Esophagus squamous epithelium (tissue), 5 donors: ENCODE data around the gene L3MBTL3. TPM values are rescaled to one million over a fixed set of nuclear protein-coding genes. Genes with fewer than 3 reads are reported as not detected.

Experiments used
- DNase-seq: peaks from one replicate; lab custom pipeline; 2025; lab: John Stamatoyannopoulos, UW
- H3K27ac ChIP-seq, 4 donors: fragments of 200-600 bp; sonication (generic); one replicate each; pipeline ENCODE4 v1.5.1; 2016 to 2019; ENCODE audit warnings: mild to moderate bottlenecking in 1 of 4
- H3K27me3 ChIP-seq, 4 donors: fragments of 200-600 bp; sonication (generic); 1 replicate in 3 of 4; 2 replicates in 1 of 4; pipeline versions ENCODE4 v1.5.1 to v1.6.0; 2017 to 2021; ENCODE audit warnings: antibody characterized with exemption in 1 of 4
- H3K36me3 ChIP-seq, 3 donors: fragments of 200-600 bp; sonication (generic); one replicate each; pipeline ENCODE4 v1.5.1; 2016 to 2019
- H3K4me1 ChIP-seq, 3 donors: fragments of 200-600 bp; sonication (generic); one replicate each; pipeline ENCODE4 v1.5.1; 2017 to 2019
- H3K4me3 ChIP-seq, 4 donors: fragments of 200-600 bp; sonication (generic); 1 replicate in 3 of 4; 2 replicates in 1 of 4; pipeline ENCODE4 v1.5.1; 2016 to 2019; ENCODE audit warnings: mild to moderate bottlenecking in 2 of 4, moderate library complexity in 1 of 4
- H3K9me3 ChIP-seq, 3 donors: fragments of 200-600 bp; sonication (generic); one replicate each; pipeline ENCODE4 v1.5.1; 2016 to 2019
- CTCF ChIP-seq, 6 experiments: fragments of 450-650 bp in 4 of 6; fragments of 200-600 bp in 2 of 6; sonication (generic) in 2 of 6; IDR thresholded peaks; one replicate each; pipeline ENCODE4 v1.5.1; 2016 to 2019; ENCODE audit warnings: antibody characterized with exemption in 6 of 6, mild to moderate bottlenecking in 4 of 6, moderate library complexity in 4 of 6
- POLR2A ChIP-seq, 4 donors: fragments of 450-650 bp; IDR thresholded peaks; one replicate each; pipeline ENCODE4 v1.6.1; 2017; ENCODE audit warnings: antibody characterized with exemption in 4 of 4, mild to moderate bottlenecking in 4 of 4, moderate library complexity in 3 of 4
- WGBS, 2 donors: methylation state at CpG; one replicate each; pipeline ENCODE4 v1.1.5; 2018; 5-methylcytosine and 5-hydroxymethylcytosine counted together
- intact Hi-C: fragments of 100-400 bp; cut with DNase I; formaldehyde crosslinking; loops from one replicate; pipeline ENCODE4 v1.15.0; 2022
- total RNA-seq, 4 donors: library from RNA; depleted of rRNA; stranded (reverse); fragments of >200 nt; gene quantifications; one replicate each; pipeline ENCODE4 v1.1.0, GENCODE V29; 2016
- donor health status: DM: yes; HTN: yes; CAD: no.

L3MBTL3 gene
- total RNA-seq, 4 donors from 2014 or later, result 1.2 to 5.3 (median 3.3) TPM

DNA sequence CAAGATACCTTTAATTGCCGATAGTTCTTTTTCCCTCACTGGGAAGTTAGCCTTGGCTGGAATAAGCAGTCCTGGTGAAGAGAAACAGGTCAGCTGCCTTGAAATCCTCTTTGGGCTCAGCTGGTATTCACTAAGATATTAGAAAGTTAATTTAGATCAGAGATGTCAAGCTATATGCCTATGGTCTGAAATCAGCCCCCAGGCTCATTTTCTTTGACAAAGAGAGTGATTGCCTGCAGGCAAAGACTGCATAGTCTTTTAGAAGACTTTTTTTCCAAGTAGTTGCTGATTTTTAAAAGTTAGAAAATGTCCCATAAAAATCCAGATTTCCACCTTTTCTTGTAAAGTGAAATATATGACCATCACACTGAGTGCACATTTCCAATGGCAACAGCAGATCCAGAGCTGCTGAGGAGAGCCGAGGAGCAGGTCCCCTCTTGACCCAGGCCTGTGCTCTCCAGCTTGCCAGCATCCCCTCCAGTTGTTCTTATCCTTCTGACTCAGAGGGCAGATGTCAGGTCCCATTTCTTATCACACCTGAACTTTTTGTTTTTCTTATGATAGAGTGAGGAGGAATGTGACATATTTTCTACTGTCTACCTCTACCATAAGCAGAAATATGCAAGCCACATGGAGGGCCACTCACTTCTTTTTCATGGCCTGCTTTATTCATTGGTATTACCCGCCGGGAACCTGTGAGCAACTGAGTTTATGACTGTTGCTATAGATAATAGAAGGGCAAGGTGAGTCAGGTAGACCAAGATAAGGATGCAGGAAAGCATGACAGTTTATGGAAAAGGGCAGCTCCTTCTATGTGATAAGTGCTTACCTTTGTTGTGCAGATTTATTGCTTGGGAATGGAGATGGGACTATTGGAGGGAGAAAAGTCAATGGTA is 17.6 kb upstream of the L3MBTL3 start:
- H3K27me3 ChIP-seq, result no peaks in the 10 kb centered on the region
- DNase-seq, result no peak
- WGBS, 2 donors, result 57 to 65% methylated on average over 4 of the region's 4 CpGs
- intact Hi-C loops, result no loop called here
- H3K4me3 ChIP-seq, result no peak overlapping the region
- no peaks in the 10 kb centered on the region for H3K4me1 ChIP-seq
- H3K36me3 ChIP-seq, result no peaks in the 10 kb centered on the region
- no peak overlapping the region for H3K27ac ChIP-seq
- H3K9me3 ChIP-seq, result no peaks in the 10 kb centered on the region
- TF ChIP-seq POLR2A (IDR thresholded peaks at IDR 0.05), result no peak
- no peak for TF ChIP-seq CTCF (IDR thresholded peaks at IDR 0.05)

- Histone ChIP-seq H3K27me3 (no peaks in the 10 kb centered on the region), H3K9me3 (no peaks in the 10 kb centered on the region), H3K4me3 (no peak overlapping the region), H3K36me3 (no peaks in the 10 kb centered on the region), H3K27ac (no peak overlapping the region), H3K4me1 (no peaks in the 10 kb centered on the region)
- intact Hi-C loops, result no loop called here
- no peak for DNase-seq
- 55 to 66% methylated on average over 4 of the region's 4 CpGs for WGBS, 2 donors
- TF ChIP-seq POLR2A (IDR thresholded peaks at IDR 0.05), result no peak
- no peak for TF ChIP-seq CTCF (IDR thresholded peaks at IDR 0.05)
These were observed 10.0 kb upstream of the L3MBTL3 start for GRCh38 chr6:130008236-130008873.

- intact Hi-C loops, result no loop called here
- H3K27me3 ChIP-seq, result no peaks in the 10 kb centered on the region
- H3K4me1 ChIP-seq, result no peaks in the 10 kb centered on the region
- no peak overlapping the region for H3K27ac ChIP-seq
- H3K4me3 ChIP-seq, result no peak overlapping the region
- no peak for DNase-seq
- 68 to 73% methylated on average over 3 to 5 of the region's 5 CpGs for WGBS, 2 donors
- H3K9me3 ChIP-seq, result no peaks in the 10 kb centered on the region
- TF ChIP-seq POLR2A (IDR thresholded peaks at IDR 0.05) (no peak), CTCF (IDR thresholded peaks at IDR 0.05) (no peak)
- H3K36me3 ChIP-seq, result no peaks in the 10 kb centered on the region
These were observed 9.2 kb upstream of the L3MBTL3 start for GRCh38 chr6:130009146-130009545.

GRCh38 chr6:130010387-130010786 is 8.0 kb upstream of the L3MBTL3 start:
- H3K4me1 ChIP-seq, result no peaks in the 10 kb centered on the region
- WGBS, 2 donors, result 75 to 81% methylated on average over 2 of the region's 2 CpGs
- intact Hi-C loops, result loop anchor here (10.0 kb wide), 1 partner anchor 416 kb away; no protein-coding TSS in a partner anchor
- no peaks in the 10 kb centered on the region for H3K27me3 ChIP-seq
- H3K36me3 ChIP-seq, result no peaks in the 10 kb centered on the region
- H3K27ac ChIP-seq, result no peak overlapping the region
- H3K4me3 ChIP-seq, result no peak overlapping the region
- no peaks in the 10 kb centered on the region for H3K9me3 ChIP-seq
- no peak for TF ChIP-seq POLR2A (IDR thresholded peaks at IDR 0.05)
- no peak for TF ChIP-seq CTCF (IDR thresholded peaks at IDR 0.05)
- no peak for DNase-seq

DNA sequence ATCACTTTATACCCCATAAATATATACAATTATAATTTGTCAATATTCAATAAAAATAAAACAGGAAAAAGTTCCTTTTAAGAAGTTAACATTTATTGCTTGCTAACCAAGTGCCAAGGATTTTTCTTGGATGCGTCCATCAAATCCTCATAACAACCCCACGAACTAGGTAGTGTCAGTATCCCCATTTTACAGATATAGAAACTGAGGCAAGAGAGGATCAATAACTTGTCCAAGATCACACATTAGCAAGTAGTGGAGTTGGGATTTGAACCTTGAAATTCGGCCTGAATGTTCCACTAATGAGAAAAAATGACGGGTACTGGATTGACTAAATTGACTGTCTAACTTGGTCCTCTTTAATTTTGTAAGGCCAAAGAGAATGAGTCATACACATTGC is 5.7 kb upstream of the L3MBTL3 start:
- Histone ChIP-seq H3K4me3 (no peak overlapping the region), H3K4me1 (peaks cover 0 to under 1% (median 0%) of the 10 kb centered on the region in 3 donors), H3K27me3 (no peaks in the 10 kb centered on the region), H3K27ac (no peak overlapping the region), H3K9me3 (no peaks in the 10 kb centered on the region), H3K36me3 (no peaks in the 10 kb centered on the region)
- TF ChIP-seq POLR2A (IDR thresholded peaks at IDR 0.05), result no peak
- no peak for TF ChIP-seq CTCF (IDR thresholded peaks at IDR 0.05)
- 87 to 91% methylated on average over 4 of the region's 4 CpGs for WGBS, 2 donors
- no peak for DNase-seq
- intact Hi-C loops, result loop anchor here (10.0 kb wide), 1 partner anchor 418 kb away; no protein-coding TSS in a partner anchor
